Measurements from ENCODE around the gene CHAC1.
A peak's percentile ranks its signal among the peaks of the same experiment; 100 is the strongest.
"Not testable (repeated sequence)": the region's sequence is repeated elsewhere in the genome, so short reads cannot be mapped to it uniquely, and the experiment has no call there.

The CHAC1 gene

DNA sequence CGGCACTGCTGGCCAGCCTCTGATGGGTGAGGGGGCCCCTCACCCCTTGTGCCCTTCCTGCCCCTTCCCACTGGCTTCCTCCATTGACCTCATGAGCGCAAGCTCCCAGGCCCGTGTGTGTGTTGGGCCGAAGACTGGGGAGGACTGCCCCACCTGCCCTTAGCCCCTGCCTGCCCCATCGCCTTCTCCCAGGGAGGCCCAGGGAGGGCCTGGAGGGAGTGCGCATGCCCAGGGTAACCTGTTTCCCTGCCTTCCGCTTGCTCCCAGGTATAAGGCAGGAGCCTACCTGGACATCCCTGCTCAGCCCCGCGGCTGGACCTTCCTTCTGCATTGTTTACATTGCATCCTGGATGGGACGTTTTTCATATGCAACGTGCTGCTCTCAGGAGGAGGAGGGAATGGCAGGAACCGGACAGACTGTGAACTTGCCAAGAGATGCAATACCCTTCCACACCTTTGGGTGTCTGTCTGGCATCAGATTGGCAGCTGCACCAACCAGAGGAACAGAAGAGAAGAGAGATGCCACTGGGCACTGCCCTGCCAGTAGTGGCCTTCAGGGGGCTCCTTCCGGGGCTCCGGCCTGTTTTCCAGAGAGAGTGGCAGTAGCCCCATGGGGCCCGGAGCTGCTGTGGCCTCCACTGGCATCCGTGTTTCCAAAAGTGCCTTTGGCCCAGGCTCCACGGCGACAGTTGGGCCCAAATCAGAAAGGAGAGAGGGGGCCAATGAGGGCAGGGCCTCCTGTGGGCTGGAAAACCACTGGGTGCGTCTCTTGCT lies 15.3 kb upstream of the CHAC1 start:
- no peak for DNase-seq (ENCODE audit: low read depth)

DNA sequence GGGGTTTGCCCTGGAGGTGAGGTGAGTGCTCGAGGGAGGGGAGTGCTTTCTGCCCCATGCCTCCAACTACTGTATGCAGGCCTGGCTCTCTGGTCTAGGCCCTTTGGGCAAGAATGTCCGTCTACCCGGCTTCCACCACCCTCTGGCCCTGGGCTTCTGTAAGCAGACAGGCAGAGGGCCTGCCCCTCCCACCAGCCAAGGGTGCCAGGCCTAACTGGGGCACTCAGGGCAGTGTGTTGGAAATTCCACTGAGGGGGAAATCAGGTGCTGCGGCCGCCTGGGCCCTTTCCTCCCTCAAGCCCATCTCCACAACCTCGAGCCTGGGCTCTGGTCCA lies 14.8 kb upstream of the CHAC1 start:
- no peak for DNase-seq (ENCODE audit: low read depth)

DNA sequence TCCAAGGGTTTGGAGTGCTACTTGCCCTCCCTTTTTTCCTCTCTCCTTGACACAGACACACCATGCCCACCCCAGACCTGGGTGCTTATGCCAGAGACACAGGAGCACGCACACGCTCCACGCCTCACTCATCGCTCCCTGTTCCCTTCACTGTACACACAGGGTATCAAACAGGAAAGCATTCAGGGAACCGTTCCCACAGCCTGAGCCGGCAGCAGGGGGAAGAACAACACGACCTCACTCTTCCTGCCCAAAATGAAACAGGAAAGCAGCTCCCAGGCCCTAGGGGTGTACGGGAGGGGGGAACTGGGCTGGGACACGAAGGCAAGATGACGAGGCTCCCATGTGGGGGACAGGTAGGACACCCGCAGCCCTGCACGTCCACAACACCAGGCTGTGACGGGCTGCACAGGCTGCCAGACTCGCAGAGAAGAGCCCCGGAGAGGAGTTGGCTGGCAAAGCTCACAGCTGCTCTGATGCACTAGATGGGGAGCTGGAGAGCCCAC lies 12.9 kb upstream of the CHAC1 start:
- no peak for DNase-seq (ENCODE audit: low read depth)

DNA sequence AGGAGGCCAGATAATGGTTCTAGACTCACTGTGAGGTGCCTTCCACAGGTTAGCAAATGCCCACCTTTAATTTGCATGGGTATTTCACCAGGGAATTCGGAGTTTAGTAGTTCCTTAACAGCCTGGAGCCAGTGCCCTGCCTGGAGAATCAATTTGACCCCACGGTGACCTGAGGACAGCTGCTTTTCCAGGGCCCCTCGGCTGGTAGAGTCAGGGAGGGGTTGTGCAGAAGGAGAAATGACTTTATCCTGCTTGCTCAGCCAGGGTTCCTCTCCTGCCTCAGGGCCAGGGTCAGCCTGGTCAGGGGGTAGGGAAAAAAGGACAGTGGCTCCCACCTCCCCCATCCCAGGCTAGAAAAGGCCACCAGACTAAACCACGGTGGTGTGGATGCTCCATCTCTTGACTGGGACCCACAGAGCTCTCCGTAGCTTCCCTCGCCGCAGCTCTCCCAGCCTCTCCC lies 12.2 kb upstream of the CHAC1 start:
- no peak for DNase-seq (ENCODE audit: low read depth)

DNA sequence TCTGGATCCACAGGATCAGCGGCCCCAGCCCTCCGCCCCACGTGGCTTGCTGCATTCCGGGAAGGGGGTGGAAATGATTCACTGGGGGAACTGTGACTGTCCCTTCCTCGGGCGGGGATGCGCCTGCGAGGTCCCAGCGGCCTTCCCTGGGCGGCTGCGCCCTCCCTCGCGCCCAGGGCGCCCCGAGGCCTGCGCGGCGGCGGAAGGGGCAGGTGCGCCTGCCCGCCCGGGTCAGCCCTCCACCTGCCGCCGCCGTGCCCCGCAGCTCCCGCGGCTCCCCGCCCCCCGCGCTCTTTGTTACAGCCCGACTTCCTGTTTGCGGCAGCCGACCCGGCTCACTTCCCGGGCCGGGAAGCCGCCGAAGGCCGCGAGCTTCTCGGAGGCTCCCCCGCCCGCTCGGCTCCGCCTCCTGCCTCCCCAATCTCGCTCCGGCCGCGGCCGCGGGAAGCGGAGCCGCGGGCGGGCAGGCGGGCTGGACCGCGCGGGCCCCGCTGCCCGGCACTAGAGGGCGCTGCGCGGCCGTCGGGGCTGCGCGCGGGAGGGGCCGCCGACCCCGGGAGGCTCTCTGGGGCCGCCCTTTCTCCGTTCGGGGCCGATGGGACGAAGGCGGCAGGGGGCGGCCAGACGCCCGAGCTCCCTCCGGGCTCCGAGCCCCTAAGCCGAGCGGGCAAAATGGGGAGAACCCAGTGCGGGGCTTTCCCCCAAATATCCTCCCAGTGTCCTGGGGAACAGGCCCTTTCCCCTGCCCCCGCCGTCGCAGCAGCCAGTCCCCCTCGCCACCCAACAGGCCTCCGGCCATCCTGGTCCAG lies 11.5 kb upstream of the CHAC1 start:
- no peak for DNase-seq (ENCODE audit: low read depth)

DNA sequence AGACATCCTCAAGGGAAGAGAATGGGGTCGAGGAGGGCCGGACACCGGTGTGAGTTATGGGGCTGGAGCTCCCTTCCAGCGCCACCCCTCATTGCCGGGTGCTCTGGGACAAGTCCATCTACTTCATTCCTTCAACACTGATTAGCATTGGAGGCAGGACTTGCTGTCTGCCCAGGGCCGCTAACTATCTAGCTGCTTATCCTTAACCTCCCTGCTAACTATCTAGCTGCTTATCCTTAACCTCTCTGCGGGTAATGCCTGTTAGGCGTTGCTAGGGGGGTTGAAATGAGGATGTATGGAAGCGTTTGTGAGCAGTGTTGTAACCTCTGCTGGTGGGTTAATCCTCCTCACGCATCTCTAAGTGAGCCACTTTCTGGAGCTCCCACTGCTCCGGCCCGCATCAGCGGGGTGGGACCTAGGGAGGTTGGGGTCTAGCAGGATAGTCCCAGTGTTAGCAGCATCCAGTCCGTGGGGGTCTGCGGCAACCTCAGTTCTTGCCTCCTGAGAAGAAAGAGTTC lies 10.9 kb upstream of the CHAC1 start:
- DNase-seq (ENCODE audit: low read depth) = no peak

DNA sequence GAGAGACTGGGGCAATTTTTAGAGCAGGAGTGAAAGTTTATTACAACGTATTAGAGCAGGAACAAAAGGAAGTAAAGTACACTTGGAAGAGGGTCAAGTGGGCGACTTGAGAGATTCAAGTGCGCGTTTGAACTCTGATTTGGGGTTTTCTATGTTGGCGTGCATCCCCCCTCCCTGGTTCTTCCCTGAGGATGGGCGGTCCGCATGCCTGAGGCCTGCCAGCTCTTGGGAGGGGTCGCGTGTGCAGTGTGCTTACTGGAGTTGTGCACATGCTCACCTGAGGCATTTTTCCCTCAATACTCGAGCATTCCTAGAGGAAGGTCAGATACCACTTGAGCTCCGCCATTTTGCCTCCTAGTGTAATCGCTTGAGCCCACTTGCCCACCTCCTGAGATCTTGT lies 10.4 kb upstream of the CHAC1 start:
- no peak for DNase-seq (ENCODE audit: low read depth)

DNA sequence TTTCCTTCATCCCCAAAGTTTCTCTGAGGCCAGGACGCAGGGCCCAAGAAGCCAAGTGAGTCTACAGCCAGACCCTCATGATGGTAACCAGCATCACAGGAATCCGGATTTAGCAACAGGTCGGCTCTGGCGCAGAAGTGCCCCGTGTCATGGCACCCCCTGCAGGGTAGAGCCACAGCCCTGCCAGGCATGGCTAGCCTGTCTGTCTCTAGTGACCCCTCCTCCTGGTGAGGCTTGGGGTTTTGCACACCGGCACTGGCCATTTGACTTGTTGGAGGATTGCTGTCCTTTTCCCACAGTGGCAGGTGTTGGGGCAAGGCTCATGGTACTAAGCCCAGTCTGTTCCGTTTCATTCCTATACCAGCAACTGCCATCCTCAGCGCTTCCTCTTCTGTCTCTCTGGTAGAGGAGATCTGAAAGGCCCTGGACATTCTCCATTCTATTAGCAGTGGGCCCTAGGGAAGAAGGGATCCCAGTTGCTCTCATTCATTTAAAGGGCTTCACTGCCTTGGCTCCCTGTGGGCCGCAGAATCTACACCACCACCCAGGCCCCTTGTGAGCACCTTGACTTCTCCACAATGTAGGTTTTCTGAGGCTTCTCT lies 9.4 kb upstream of the CHAC1 start:
- no peak for DNase-seq (ENCODE audit: low read depth)

DNA sequence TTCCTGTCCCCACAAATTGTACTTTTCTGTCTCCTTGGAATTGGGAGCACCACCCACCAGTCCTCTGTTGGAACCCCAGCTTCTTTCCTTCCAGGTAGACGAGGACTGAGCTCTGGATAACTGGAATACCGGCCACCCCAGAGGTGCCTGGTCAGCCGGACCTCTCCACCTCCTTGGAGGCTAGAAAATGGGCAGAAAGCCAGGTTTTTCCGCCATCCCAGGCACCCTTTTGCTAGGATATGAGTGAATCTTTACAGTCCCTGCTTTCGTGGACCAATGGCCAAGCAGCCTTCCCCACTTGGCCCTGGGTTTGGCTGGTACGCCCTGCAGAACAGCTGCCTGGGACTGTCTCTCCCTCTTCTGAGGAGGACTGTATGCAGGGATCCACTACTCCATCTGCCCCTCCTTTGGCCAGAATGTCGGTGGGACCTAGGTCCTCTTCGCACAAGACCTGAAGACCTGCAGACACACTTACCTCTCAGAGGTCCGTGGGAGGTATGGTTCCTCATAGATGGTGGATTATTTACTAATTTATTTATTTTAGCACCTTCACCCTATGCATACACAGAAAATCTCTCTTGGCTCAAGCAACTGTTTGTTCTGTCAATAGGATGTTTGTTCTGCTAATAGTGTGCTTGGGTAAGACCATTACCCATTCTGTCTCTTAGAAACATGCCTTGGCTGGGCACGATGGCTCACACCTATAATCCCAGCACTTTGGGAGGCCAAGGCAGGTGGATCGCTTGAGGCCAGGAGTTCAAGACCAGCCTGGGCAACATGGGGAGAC lies 8.6 kb upstream of the CHAC1 start:
- no peak for DNase-seq (ENCODE audit: low read depth)

DNA sequence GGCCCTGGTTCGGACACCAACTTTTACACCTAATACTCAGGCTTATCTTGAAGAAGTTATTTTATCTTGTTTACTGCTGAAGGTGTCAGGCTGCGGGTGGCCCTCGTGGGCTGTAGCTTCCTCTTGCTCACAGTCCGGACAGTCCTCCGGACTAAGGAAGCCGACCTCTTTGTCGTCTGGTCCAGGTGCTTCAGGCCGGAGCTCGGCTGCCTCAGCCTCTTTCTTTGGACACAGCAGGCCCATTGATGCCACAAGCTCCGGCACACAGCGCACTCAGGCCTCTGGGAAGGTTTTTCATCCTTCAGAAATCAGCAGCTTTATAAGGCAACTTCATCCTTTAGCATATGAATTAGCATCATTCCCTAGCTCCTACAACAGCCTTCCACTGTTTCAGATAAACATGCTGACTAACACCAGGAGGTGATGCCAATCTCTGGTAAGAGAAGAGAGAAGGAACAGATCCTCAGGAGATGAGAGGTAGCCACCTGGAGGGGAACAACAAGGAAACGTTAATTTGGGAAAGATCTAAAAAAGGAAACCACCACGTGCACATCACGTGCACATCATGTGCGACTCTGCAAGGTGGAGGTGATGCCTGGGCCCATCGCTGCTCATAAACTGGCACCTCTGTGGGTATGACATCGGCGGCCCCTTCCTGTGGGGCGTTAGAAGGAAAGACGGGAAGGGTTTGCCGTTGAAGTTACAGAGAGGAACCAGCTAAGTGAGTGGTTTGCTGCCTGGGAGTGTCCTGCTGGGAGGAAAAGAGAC lies 4.4 kb upstream of the CHAC1 start:
- DNase-seq (ENCODE audit: low read depth) = no peak

DNA sequence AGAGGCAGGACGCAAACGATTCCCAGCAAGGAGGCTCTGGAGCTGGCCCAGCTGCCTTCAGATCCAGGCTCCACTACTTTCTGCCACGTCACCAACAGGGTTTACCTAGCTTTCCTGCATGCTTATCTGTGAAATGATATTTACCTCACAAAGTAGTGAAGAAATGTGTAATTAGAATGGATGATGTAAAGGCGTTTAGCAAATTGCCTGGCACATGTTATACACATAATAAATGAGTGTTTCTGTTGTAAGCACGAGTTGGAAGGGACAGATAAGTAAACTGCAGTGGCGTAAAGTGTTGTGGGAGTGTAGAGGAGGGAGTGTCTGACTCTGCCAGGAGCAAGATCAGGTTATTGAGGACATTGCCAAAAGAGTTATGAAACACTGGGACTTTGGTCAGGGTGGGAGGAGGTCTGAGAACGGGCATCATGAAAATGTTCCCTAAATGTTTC lies 3.5 kb upstream of the CHAC1 start:
- no peak for DNase-seq (ENCODE audit: low read depth)

DNA sequence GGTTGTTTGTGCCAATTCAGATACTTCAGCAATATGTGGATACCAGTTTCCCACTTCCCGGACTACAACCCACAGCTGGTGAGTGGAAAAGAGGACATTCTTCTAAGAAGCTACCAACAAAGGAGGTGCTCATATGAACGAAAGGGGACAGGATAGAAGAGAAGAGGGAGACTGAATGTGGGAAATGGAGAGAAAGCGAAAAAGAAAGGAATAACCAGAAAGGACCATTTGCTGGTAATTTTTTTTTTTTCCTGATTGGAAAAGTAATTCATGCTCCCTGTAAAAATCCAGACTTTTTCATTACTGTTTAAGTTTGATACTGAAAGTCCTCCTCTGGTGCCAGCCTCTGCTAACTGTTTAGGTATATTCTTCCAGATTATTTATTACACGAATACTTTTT lies 1.5 kb upstream of the CHAC1 start:
- DNase-seq (ENCODE audit: low read depth) = no peak

DNA sequence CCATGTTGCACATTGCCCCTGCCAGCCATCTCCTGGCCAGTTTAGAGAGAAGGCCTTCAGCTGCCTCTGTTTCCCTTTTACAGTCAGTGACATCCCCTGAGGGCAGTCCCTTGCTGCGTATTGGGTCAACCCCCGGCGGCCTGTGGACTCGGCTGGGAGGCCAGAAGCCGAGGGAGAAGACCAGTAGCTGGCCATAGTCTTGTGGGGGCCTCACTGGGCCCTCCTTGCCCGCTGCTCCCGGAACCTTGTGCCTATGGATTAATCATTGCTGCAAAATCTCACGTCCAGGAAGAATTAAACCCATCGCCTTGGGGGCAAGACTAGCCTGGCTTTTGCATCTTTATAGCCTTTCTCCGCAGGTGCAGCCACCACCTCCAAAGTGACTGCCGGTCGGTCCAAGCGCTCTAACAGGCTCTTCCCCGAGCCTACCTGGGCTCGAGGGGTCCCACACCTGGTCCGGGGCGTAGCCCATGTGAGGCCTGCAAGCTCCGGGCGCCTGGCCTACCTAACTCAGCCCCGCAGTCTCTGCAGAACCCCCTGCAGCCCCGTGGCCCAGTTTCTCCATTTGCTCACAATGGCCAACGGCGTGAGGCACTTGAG lies 870 bp upstream of the CHAC1 start:
- DNase-seq (ENCODE audit: low read depth) = peak; percentile 15

DNA sequence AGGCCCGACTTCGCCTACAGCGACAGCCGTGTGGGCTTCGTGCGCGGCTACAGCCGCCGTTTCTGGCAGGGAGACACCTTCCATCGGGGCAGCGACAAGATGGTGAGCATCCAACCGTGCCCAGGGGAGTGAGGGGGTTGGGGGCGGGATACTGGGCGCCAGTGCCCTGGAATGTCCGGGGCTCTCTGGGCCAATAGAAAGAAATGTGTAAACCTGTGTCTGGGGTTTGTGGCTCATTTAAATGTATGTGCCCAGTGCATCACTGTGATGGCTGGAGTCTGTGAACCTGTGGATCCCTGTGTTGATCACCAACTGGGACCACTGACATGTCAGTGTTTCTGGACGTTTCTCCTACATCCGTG lies 423 bp downstream of the CHAC1 start:
- DNase-seq (ENCODE audit: low read depth) = no peak

DNA sequence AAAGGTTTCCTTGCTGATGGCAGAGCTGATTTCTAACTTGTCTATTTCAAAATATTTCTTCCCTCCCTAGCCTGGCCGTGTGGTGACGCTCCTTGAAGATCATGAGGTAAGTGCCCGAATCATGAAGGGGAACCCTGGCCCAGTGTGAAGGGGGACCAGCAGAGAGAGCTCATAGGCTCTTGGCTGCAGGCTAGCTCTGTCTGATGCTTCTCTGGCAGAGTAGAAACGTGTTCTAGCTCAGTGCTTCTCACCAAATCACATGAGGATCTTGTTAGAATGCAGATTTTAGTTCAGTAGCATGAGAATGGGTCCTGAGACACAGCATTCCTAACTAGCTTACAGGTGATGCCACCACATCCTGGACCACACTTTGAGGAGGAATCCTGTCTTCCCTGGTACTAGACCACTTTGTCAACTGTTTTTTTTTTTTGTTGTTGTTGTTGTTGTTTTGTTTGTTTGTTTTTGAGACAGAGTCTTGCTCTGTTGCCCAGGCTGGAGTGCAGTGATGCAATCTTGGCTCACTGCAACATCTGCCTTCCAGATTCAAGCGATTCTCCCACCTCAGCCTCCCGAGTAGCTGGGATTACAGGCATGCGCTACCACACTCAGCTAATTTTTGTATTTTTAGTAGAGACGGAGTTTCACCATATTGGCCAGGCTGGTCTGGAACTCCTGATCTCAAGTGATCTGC lies 1.0 kb downstream of the CHAC1 start:
- DNase-seq (ENCODE audit: low read depth) = not testable (repeated sequence)

DNA sequence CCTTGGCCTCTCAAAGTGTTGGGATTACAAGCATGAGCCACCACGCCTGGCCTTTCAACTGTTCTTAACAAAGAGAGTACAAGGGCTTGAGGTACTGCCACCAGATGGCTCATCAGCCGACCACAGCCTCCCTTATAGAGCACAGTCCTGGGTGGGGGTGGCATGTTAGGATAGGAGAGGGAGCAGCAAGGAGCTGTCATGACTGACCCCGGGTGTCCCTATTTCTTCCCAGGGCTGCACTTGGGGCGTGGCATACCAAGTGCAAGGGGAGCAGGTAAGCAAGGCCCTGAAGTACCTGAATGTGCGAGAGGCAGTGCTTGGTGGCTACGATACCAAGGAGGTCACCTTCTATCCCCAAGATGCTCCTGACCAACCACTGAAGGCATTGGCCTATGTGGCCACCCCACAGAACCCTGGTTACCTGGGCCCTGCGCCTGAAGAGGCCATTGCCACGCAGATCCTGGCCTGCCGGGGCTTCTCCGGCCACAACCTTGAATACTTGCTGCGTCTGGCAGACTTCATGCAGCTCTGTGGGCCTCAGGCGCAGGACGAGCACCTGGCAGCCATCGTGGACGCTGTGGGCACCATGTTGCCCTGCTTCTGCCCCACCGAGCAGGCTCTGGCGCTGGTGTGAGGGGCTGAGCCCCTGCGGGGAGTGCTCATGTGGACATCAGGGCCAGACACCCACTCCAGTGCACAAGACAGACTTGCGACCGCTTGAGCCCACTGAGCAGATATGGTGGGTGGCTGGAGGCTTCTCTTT lies 2.1 kb downstream of the CHAC1 start:
- no peak for DNase-seq (ENCODE audit: low read depth)

DNA sequence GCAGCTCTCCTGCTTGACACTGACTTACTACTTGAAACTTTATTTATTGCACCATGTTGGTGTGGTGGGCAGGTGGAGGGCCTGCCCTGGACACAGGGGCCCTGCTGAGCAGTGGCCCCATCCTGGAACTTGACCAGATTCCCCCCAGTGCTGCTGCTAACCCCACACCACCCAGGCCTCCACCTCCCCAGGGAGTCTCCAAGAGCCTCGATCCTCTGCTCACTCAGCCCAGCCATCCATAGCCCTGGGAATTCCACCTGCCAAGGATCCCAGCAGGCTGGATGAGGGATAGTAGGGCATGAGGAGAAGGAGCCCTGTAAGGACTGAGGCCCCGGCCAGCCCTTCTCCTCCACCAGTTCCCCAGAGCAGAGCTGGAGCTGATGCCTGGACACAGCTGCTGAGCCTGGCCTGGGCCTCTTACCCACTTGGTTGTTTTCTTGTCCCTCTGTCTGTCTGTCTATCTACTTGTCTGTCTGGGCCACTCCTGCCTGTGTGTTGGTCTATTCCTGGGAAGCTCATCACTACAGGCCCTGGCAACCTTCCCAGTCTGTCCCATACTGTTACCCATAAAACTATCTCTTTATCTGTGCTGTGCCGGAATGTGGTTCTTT lies 2.8 kb downstream of the CHAC1 start:
- no peak for DNase-seq (ENCODE audit: low read depth)

DNA sequence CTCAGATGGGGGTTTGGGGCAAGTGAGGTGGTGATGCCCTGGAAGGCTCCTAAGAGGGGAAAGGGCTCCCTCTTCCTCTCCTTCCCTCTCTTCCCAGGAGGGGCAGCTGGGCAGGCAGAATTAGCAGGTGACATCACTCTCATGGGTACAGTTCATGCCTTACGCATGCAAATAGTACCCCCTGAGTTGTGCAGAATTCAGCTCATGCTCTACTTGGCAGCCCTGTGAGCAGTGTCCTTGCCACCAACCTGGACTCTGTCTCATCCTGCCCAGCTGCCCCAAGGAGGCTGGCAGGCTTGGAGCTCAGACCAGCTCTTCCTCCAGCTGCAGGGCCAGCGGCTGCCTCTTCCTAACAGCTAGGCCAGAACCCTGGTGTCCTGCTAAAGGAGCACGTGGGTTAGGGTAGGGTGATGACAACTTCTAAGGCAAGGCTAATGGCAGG lies 3.3 kb downstream of the CHAC1 start:
- DNase-seq (ENCODE audit: low read depth) = no peak

DNA sequence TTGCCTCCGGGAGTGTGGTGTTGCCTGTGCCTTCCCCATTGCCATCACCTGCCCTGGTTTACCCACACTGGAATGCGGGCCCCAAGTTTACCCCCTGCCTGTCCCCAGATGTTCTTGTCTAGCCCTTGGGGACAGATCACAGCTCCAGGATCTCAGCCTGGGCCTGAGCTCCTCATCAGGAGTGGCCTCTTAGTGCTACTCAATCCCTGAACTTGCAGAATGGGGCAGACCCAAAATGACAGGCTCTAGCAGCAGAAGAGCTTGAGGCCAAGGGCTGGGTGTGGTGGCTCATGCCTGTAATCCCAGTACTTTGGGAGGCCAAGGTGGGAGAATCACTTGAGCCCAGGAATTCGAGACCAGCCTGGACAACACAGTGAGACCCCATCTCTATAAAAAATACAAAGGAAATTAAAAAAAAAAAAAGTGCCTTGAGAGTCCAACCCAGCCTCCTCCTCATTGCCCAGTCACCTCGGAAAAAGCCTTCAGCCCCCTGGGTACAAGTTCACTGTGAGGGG lies 3.8 kb downstream of the CHAC1 start:
- no peak for DNase-seq (ENCODE audit: low read depth)
